ENCODE results near the gene PRKCE.

DNA sequence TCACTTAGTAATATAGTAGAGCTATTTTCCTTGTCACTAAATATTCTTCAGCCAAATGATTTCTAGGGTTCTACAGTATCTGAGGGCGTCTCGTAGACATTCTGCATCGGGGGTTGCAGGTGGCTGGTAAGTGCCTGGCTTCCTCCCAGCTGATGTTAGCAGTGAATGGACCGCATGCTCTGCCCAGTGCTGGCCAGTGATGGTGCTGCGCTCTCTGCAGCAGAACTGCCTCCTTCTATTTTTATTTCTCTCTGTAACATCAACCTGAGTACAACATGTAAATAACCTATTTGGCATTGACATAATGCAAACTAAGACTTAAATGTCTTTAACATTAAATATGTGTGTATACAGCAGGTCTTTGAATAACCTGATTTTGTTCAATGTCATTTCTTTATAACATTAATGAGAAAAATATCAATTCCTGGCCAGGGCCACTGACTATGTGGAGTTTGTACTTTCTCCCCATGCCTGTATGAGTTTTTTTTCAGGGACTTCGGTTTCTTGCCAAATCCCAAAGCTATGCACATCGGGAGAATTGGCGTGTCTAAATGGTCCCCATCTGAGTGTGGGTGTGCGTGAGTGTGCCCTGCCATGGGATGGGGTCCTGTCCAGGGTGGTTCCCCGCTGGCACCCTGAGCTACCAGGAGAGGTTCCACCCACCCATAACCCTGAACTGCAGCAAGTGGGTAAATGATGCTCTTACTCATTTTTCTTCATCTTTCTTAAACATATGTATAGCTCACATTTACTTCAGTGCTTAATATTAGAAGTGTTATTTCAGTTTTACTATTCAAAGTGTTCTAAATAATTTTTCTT, 367.5 kb downstream of the PRKCE start:
- no peak for TF ChIP-seq CTCF (IDR thresholded peaks at IDR 0.05)
- no peak for TF ChIP-seq TAF1 (IDR thresholded peaks at IDR 0.05; ENCODE audit: borderline replicate concordance, low read depth, low read length)
- TF ChIP-seq EP300 (IDR thresholded peaks at IDR 0.05; ENCODE audit: borderline replicate concordance in 1 of 2, low read depth in 1 of 2, low read length in 1 of 2), result no peak
- no peak for TF ChIP-seq RFX5 (IDR thresholded peaks at IDR 0.05; ENCODE audit: low read length)

Data from SK-N-SH (cell line).